22Rv1 (cell line): ENCODE data around the gene ITGB2.

Source experiments
- H3K27ac ChIP-seq: fragments of 450-650 bp; 2 replicates; pipeline ENCODE4 v1.5.1; 2017
- CTCF ChIP-seq: fragments of 450-650 bp; IDR thresholded peaks from 2 replicates; pipeline ENCODE4 v1.5.1; 2017; ENCODE audit warnings: mild to moderate bottlenecking
- ZFX ChIP-seq: fragments of 450-650 bp; IDR thresholded peaks from 2 replicates; pipeline ENCODE4 v1.6.1; 2017; ENCODE audit warnings: antibody characterized with exemption, borderline replicate concordance

The ITGB2 gene

GRCh38 chr21:44838951-44839350 is 81.7 kb downstream of the ITGB2 start:
- TF ChIP-seq ZFX = no peak
- TF ChIP-seq CTCF = no peak

GRCh38 chr21:44838039-44838895 is 82.4 kb downstream of the ITGB2 start:
- no peak overlapping the region for H3K27ac ChIP-seq
- no peak for TF ChIP-seq ZFX
- no peak for TF ChIP-seq CTCF

More at GRCh38 chr21:44838951-44839350, 81.7 kb downstream of the ITGB2 start:
- no peak overlapping the region for H3K27ac ChIP-seq

GRCh38 chr21:44837537-44837936 is 83.2 kb downstream of the ITGB2 start:
- no peak for TF ChIP-seq CTCF
- no peak for TF ChIP-seq ZFX
- H3K27ac ChIP-seq = no peak overlapping the region

- H3K27ac ChIP-seq = no peak overlapping the region
Measured at GRCh38 chr21:44836666-44837471, 83.8 kb downstream of the ITGB2 start.

GRCh38 chr21:44836349-44836665 is 84.4 kb downstream of the ITGB2 start:
- no peak overlapping the region for H3K27ac ChIP-seq
- no peak for TF ChIP-seq CTCF
- no peak for TF ChIP-seq ZFX

More at GRCh38 chr21:44836666-44837471, 83.8 kb downstream of the ITGB2 start:
- TF ChIP-seq CTCF (no peak), ZFX (no peak)
